Effector CD4-positive, alpha-beta T cell (primary cell): Measurements from ENCODE around the gene PCP2.

ENCODE experiments used
- DNase-seq: peaks from one replicate; pipeline ENCODE4 v3.0.0-alpha.2; 2020

PCP2 gene

GRCh38 chr19:7596211-7596937 is 37.1 kb downstream of the PCP2 start:
- no peak for DNase-seq

- no peak for DNase-seq
These were observed 37.9 kb downstream of the PCP2 start, which contains the start of gene CAMSAP3 for GRCh38 chr19:7595466-7596133. Gene CAMSAP3, plus strand, starts transcription at chr19:7595863. Its CDS starts 140 bp downstream, at chr19:7596003.

- DNase-seq = no peak
These were observed 43.3 kb downstream of the PCP2 start for GRCh38 chr19:7590256-7590655.

- DNase-seq = no peak
These were observed 43.7 kb downstream of the PCP2 start for GRCh38 chr19:7589822-7590221.

GRCh38 chr19:7582446-7582845 is 51.1 kb downstream of the PCP2 start:
- no peak for DNase-seq
